Hindlimb muscle (tissue), 1 donor: Measurements from ENCODE around the gene TMEM119. TPM values are rescaled to one million over a fixed set of nuclear protein-coding genes. Genes with fewer than 3 reads are reported as not detected.
"Not testable (repeated sequence)": the region's sequence is repeated elsewhere in the genome, so short reads cannot be mapped to it uniquely, and the experiment has no call there.

ENCODE experiments used
- DNase-seq: peaks from one replicate; pipeline ENCODE4 v3.0.0-alpha.2; 2013
- polyA plus RNA-seq: library from polyadenylated mRNA; unstranded; fragments of 120-200 nt; gene quantifications from one replicate; pipeline ENCODE4 v1.2.1, GENCODE V29; 2013; ENCODE audit not compliant: insufficient read length

Gene TMEM119
- polyA plus RNA-seq, 1 donor, result 30.1 TPM

- DNase-seq, result no peak
These were observed 33.2 kb downstream of the TMEM119 start for GRCh38 chr12:108564724-108565123.

- DNase-seq, result no peak
These were observed 34.1 kb downstream of the TMEM119 start for GRCh38 chr12:108563804-108564151.

- peak; percentile 89 for DNase-seq
These were observed 34.6 kb downstream of the TMEM119 start for GRCh38 chr12:108563136-108563803.

GRCh38 chr12:108562348-108563135 lies 35.3 kb downstream of the TMEM119 start, which contains the start of gene ISCU:
Gene ISCU, plus strand, starts transcription at chr12:108562596. Its CDS starts 27 bp downstream, at chr12:108562623.
- peak; percentile 99 for DNase-seq

GRCh38 chr12:108561852-108562347 lies 36.0 kb downstream of the TMEM119 start:
- DNase-seq, result peak; percentile 31

- peak; percentile 86 for DNase-seq
These were observed 36.8 kb downstream of the TMEM119 start, which contains the start of gene SART3 for GRCh38 chr12:108560752-108561719. Gene SART3, minus strand, starts transcription at chr12:108561173. Its CDS starts 19 bp downstream, at chr12:108561154.

GRCh38 chr12:108560321-108560721 lies 37.6 kb downstream of the TMEM119 start:
- DNase-seq, result no peak

- no peak for DNase-seq
These were observed 38.1 kb downstream of the TMEM119 start for GRCh38 chr12:108559748-108560147.

GRCh38 chr12:108559007-108559655 lies 38.8 kb downstream of the TMEM119 start:
- no peak for DNase-seq

GRCh38 chr12:108555383-108555782 lies 42.5 kb downstream of the TMEM119 start:
- DNase-seq, result not testable (repeated sequence)

- no peak for DNase-seq
These were observed 44.1 kb downstream of the TMEM119 start for GRCh38 chr12:108553799-108554198.

- DNase-seq, result no peak
These were observed 46.3 kb downstream of the TMEM119 start for GRCh38 chr12:108551535-108551934.

GRCh38 chr12:108548954-108549521 lies 48.8 kb downstream of the TMEM119 start:
- DNase-seq, result no peak

GRCh38 chr12:108547686-108548085 lies 50.2 kb downstream of the TMEM119 start:
- DNase-seq, result no peak

- DNase-seq, result no peak
These were observed 54.2 kb downstream of the TMEM119 start for GRCh38 chr12:108543652-108544051.

- no peak for DNase-seq
These were observed 55.6 kb downstream of the TMEM119 start for GRCh38 chr12:108542320-108542719.

Other genes starting within 250 kb of the TMEM119 start
- gene FICD, start 82.8 kb downstream of the TMEM119 start, polyA plus RNA-seq, result 1.6 TPM
- 33.8 TPM for gene SART3, start 36.9 kb downstream of the TMEM119 start, polyA plus RNA-seq
- 83.7 TPM for gene ISCU, start 35.5 kb downstream of the TMEM119 start, polyA plus RNA-seq
- 5.2 TPM for gene SELPLG, start 35.8 kb upstream of the TMEM119 start, polyA plus RNA-seq
- 68.7 TPM for gene CORO1C, start 133.4 kb upstream of the TMEM119 start, polyA plus RNA-seq